ENCODE results near the gene GALNT16. TPM values are rescaled to one million over a fixed set of nuclear protein-coding genes. Genes with fewer than 3 reads are reported as not detected.

Gene GALNT16
- total and polyA plus RNA-seq, 7 donors = 2.4 to 20.5 (median 5.3) TPM; not detected in 1

DNA sequence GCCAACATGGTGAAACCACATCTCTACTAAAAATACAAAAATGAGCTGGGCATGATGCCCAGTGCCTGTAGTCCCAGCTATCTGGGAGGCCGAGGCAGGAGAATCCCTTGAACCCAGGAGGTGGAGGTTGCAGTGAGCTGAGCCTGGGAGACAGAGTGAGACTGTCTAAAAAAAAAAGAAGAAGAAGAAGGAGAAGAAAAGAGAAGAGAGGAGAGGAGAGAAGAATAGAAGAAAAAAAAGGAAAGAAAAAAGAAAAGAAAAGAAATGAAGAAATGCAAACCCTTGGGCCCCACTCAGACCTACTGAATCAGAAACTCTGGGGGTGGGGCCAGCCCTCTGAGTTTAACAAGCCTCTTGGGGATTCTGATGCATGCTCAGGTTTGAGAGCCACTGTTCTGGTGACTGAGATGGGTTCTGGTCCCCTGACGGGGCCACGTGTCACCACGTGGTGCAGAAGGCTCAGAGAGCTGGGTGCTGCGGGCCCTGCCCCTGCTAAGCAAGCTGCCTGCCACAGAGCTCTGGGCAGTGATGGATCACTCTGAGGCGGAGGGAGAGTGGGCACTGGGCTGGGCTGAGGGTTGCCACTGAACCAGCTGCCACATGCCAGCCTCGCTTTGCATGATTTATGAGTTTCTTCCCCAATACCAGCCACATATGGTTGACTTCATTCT, 100.6 kb downstream of the GALNT16 start:
- WGBS, 2 donors = 68 to 80% methylated on average over 7 of the region's 7 CpGs
- Histone ChIP-seq H3K4me1 (peaks cover 0 to 15% (median 9%) of the 10 kb centered on the region in 4 donors), H3K4me3 (no peak overlapping the region), H3K27me3 (no peaks in the 10 kb centered on the region), H3K9me3 (no peaks in the 10 kb centered on the region), H3K27ac (no peak overlapping the region), H3K36me3 (no peaks in the 10 kb centered on the region)
- intact Hi-C loops (cut with DNase I) = no loop called here
- TF ChIP-seq POLR2AphosphoS5 (IDR thresholded peaks at IDR 0.05) = no peak
- DNase-seq = no peak

DNA sequence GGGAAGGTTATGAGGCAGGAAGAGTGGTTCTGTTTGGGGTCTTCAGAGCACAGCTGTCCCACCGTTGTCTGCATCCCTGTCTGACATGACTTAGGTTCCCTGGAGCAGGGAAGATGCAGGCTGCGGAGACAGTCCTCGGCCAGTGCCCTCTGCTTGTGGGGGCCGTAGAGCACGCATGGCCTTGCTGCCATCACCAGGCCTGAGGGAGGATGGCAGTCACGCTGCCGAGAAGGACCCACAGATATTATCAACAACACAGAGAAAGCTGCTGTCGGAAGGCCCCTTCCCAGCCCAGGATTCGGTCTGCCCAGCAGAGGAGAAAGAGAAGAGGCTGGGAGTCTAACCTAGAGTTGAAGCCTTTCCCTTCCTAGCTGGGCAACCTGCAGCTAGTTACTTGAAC, 103.1 kb downstream of the GALNT16 start:
- WGBS, 2 donors = 68 to 81% methylated on average over 9 of the region's 9 CpGs
- no peak overlapping the region for H3K27ac ChIP-seq
- intact Hi-C loops (cut with DNase I) = no loop called here

DNA sequence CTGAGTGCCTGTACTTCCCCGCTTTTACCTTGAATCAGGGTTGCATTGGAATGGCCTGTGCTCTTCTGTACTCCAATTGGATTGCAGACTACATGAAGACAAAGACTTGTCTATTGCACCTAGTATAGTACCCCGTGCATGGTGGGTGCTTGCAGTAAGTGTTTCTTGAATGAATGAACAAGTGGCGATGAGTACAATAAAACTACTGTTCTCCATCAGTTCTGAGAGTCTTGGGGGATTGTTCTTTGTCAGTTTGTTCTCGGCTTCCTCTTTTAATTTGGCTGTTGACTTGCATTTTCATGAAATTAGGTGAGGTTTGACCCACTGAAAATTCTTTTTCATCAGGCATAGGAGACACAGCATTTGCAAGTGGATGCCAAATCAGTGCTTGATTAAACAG, 104.0 kb downstream of the GALNT16 start:
- no peaks in the 10 kb centered on the region for H3K27me3 ChIP-seq
- no peaks in the 10 kb centered on the region for H3K36me3 ChIP-seq
- intact Hi-C loops (cut with DNase I) = no loop called here
- no peaks in the 10 kb centered on the region for H3K4me1 ChIP-seq
- no peak for DNase-seq
- H3K9me3 ChIP-seq = no peaks in the 10 kb centered on the region
- 85 to 90% methylated on average over 4 of the region's 4 CpGs for WGBS, 2 donors
- no peak overlapping the region for H3K4me3 ChIP-seq
- no peak overlapping the region for H3K27ac ChIP-seq
- no peak for TF ChIP-seq POLR2AphosphoS5 (IDR thresholded peaks at IDR 0.05)
- TF ChIP-seq EP300 (IDR thresholded peaks at IDR 0.05) = no peak

More for the DNA sequence above, 103.1 kb downstream of the GALNT16 start:
- no peak for DNase-seq
- no peak overlapping the region for H3K4me3 ChIP-seq
- H3K4me1 ChIP-seq = no peaks in the 10 kb centered on the region
- no peaks in the 10 kb centered on the region for H3K9me3 ChIP-seq
- no peaks in the 10 kb centered on the region for H3K36me3 ChIP-seq
- H3K27me3 ChIP-seq = no peaks in the 10 kb centered on the region
- TF ChIP-seq, protein P1, sequence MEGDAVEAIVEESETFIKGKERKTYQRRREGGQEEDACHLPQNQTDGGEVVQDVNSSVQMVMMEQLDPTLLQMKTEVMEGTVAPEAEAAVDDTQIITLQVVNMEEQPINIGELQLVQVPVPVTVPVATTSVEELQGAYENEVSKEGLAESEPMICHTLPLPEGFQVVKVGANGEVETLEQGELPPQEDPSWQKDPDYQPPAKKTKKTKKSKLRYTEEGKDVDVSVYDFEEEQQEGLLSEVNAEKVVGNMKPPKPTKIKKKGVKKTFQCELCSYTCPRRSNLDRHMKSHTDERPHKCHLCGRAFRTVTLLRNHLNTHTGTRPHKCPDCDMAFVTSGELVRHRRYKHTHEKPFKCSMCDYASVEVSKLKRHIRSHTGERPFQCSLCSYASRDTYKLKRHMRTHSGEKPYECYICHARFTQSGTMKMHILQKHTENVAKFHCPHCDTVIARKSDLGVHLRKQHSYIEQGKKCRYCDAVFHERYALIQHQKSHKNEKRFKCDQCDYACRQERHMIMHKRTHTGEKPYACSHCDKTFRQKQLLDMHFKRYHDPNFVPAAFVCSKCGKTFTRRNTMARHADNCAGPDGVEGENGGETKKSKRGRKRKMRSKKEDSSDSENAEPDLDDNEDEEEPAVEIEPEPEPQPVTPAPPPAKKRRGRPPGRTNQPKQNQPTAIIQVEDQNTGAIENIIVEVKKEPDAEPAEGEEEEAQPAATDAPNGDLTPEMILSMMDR (IDR thresholded peaks at IDR 0.05) = peak in 3 of 4 experiments; percentile 5 to 44 (median 37)
- no peak for TF ChIP-seq EP300 (IDR thresholded peaks at IDR 0.05)
- no peak for TF ChIP-seq POLR2A (IDR thresholded peaks at IDR 0.05)
- TF ChIP-seq POLR2AphosphoS5 (IDR thresholded peaks at IDR 0.05) = no peak

DNA sequence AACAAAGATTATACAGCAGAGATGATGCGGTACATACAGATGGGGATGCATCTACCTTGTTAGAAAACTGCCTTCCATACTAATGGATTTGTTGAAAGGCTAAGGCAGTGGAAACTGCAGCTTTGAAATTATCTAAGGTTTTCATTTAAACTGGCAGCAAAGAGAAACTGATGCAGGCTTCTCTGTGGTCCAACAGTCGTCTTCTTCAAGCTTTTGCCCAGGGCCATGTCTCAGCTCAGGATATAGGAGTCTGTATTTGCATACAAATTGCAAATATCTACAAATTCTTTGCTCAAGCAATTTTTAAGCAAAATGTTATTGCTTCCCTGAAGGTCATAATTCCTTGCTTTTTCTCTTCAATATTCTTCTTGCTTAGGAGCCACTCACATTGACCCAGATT, 104.4 kb downstream of the GALNT16 start:
- Histone ChIP-seq H3K9me3 (no peaks in the 10 kb centered on the region), H3K36me3 (no peaks in the 10 kb centered on the region), H3K4me1 (no peaks in the 10 kb centered on the region), H3K27ac (no peak overlapping the region), H3K27me3 (no peaks in the 10 kb centered on the region), H3K4me3 (no peak overlapping the region)
- TF ChIP-seq POLR2AphosphoS5 (IDR thresholded peaks at IDR 0.05) = no peak
- no peak for TF ChIP-seq POLR2A (IDR thresholded peaks at IDR 0.05)
- TF ChIP-seq, protein P1 (IDR thresholded peaks at IDR 0.05) = no peak
- TF ChIP-seq EP300 (IDR thresholded peaks at IDR 0.05) = no peak
- intact Hi-C loops (cut with DNase I) = no loop called here
- no peak for DNase-seq
- WGBS, 2 donors = 90% methylated on average over 2 of the region's 2 CpGs

DNA sequence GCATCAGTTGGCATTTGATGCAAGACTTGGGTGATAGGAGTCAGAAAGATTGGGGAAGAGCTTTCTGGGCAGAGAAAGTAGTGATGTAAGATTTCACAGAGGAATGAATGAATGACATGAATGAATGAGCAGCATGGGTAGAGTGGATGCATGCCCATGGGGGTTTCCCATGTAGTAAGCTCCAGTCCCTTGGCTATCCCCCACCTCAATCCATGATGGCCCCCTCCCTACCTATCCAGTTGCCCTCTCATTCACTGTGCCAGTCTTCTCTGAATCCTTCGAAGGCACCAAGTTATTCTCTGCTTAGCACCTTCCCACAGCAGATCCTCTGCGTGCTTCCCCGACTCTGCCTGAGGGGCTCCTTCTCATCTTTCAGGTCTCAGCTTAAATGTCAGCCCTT, 106.1 kb downstream of the GALNT16 start:
- Histone ChIP-seq H3K9me3 (no peaks in the 10 kb centered on the region), H3K4me3 (no peak overlapping the region), H3K36me3 (no peaks in the 10 kb centered on the region), H3K27ac (no peak overlapping the region), H3K27me3 (no peaks in the 10 kb centered on the region), H3K4me1 (no peaks in the 10 kb centered on the region)
- no peak for TF ChIP-seq POLR2A (IDR thresholded peaks at IDR 0.05)
- no peak for TF ChIP-seq EP300 (IDR thresholded peaks at IDR 0.05)
- no peak for TF ChIP-seq POLR2AphosphoS5 (IDR thresholded peaks at IDR 0.05)
- TF ChIP-seq, protein P1 (IDR thresholded peaks at IDR 0.05) = no peak
- DNase-seq = no peak
- intact Hi-C loops (cut with DNase I) = no loop called here
- WGBS, 2 donors = 64 to 67% methylated on average over 3 of the region's 3 CpGs

DNA sequence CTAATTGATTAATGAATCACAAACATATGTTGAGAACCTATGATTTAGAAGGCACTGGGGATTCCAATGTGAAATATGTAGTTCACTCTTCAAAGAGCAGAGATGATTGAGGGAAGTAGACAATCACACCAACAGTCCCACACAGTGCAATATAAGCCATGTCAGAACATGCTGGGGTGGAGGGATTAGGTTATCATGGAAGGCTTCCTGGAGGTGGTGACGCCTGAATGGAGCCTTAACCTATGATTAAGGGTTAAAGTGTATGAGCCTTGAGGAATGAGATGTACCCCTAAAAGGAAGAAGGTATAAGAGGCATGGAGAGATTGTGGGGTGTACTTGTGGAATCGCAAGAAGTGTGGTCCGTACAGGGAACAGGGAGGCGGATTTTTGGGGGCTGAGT, 106.8 kb downstream of the GALNT16 start:
- intact Hi-C loops (cut with DNase I) = no loop called here
- Histone ChIP-seq H3K36me3 (peaks cover 0 to 1% (median 0%) of the 10 kb centered on the region in 4 donors), H3K9me3 (no peaks in the 10 kb centered on the region), H3K27me3 (no peaks in the 10 kb centered on the region), H3K27ac (no peak overlapping the region), H3K4me1 (no peaks in the 10 kb centered on the region), H3K4me3 (no peak overlapping the region)
- TF ChIP-seq POLR2AphosphoS5 (IDR thresholded peaks at IDR 0.05) = no peak
- no peak for TF ChIP-seq POLR2A (IDR thresholded peaks at IDR 0.05)
- TF ChIP-seq, protein P1 (IDR thresholded peaks at IDR 0.05) = no peak
- no peak for TF ChIP-seq EP300 (IDR thresholded peaks at IDR 0.05)
- 97 to 98% methylated on average over 4 of the region's 4 CpGs for WGBS, 2 donors
- DNase-seq = no peak
